Measurements from ENCODE around the gene SH3GL1. TPM values are rescaled to one million over a fixed set of nuclear protein-coding genes. Genes with fewer than 3 reads are reported as not detected.

Gene SH3GL1
- total and polyA plus RNA-seq, 9 of the 15 experiments (the other 6 are each of a cell fraction or from before 2014, with no cell fraction given) = 1.7 to 75.3 (median 25.7) TPM

- peak; percentile 40; the same call in 1 of the 2 replicates for TF ChIP-seq DEAF1 (CRISPR knock-in tag; IDR thresholded peaks at IDR 0.05)
- TF ChIP-seq HMG20B (CRISPR knock-in tag; IDR thresholded peaks at IDR 0.05) = no peak
- no peak for TF ChIP-seq ZKSCAN3 (CRISPR knock-in tag; IDR thresholded peaks at IDR 0.05)
- no peak for TF ChIP-seq BMI1 (IDR thresholded peaks at IDR 0.05; ENCODE audit: low read length)
- no peak for TF ChIP-seq MYC (IDR thresholded peaks at IDR 0.05; ENCODE audit: low read depth, low read length)
- TF ChIP-seq MYC (CRISPR knock-in tag; IDR thresholded peaks at IDR 0.05; ENCODE audit: borderline replicate concordance, low read depth) = no peak
- TF ChIP-seq NFATC3 (IDR thresholded peaks at IDR 0.05) = no peak
- TF ChIP-seq SRSF7 (optimal IDR thresholded peaks at IDR 0.05; ENCODE audit: low read depth, low read length) = no peak
- no peak for TF ChIP-seq PHB2 (IDR thresholded peaks at IDR 0.05; ENCODE audit: low read depth)
- TF ChIP-seq THRA (IDR thresholded peaks at IDR 0.05) = no peak
- no peak for TF ChIP-seq ELF2 (CRISPR knock-in tag; IDR thresholded peaks at IDR 0.05)
- TF ChIP-seq POLR2H (tag; IDR thresholded peaks at IDR 0.05; ENCODE audit: low read depth) = no peak
- TF ChIP-seq ZNF766 (CRISPR knock-in tag; conservative IDR thresholded peaks at IDR 0.05) = 0 out of 2 replicates have a peak, but pooled peaks have one; percentile 18
- no peak for TF ChIP-seq RBM39 (optimal IDR thresholded peaks at IDR 0.05; ENCODE audit: low read depth, low read length)
- no peak for TF ChIP-seq FOXK2 (conservative IDR thresholded peaks at IDR 0.05 in 1 of 2, IDR thresholded peaks at IDR 0.05 in 1 of 2; ENCODE audit: low read depth in 2 of 2)
- TF ChIP-seq JUND (IDR thresholded peaks at IDR 0.05; ENCODE audit: borderline replicate concordance, low read depth, low read length) = no peak
- TF ChIP-seq JUND (tag; IDR thresholded peaks at IDR 0.05; ENCODE audit: borderline replicate concordance, low read depth, low read length) = no peak; the same call in 2 of the 3 replicates
- no peak for TF ChIP-seq THRB (CRISPR knock-in tag; conservative IDR thresholded peaks at IDR 0.05)
- no peak for TF ChIP-seq GTF2A2 (tag; IDR thresholded peaks at IDR 0.05)
- no peak for TF ChIP-seq RREB1 (CRISPR knock-in tag; IDR thresholded peaks at IDR 0.05)
Measured at GRCh38 chr19:4376028-4376670, 24.2 kb downstream of the SH3GL1 start (continued).

All from K562 (cell line).